ENCODE data around the gene KRTAP4-8.
"Not testable (repeated sequence)": the region's sequence is repeated elsewhere in the genome, so short reads cannot be mapped to it uniquely, and the experiment has no call there.

Gene KRTAP4-8

GRCh38 chr17:41098042-41098441 is at the start of gene KRTAP4-8:
Gene KRTAP4-8 (minus strand): TSS chr17:41098142. CDS start chr17:41098084, 58 bp downstream.
- Histone ChIP-seq H3K27me3 (ENCODE audit: insufficient read depth, low read length) (peaks cover 3% of the 10 kb centered on the region), H3K4me1 (ENCODE audit: insufficient read depth, low read length) (no peaks in the 10 kb centered on the region), H3K9me3 (ENCODE audit: low read length) (no peaks in the 10 kb centered on the region), H3K36me3 (ENCODE audit: insufficient read depth, low read length) (no peaks in the 10 kb centered on the region), H3K4me3 (ENCODE audit: low read length) (no peak within 1 kb of the TSS), H2AFZ (ENCODE audit: low read depth, low read length) (no peak within 1 kb of the TSS)

DNA sequence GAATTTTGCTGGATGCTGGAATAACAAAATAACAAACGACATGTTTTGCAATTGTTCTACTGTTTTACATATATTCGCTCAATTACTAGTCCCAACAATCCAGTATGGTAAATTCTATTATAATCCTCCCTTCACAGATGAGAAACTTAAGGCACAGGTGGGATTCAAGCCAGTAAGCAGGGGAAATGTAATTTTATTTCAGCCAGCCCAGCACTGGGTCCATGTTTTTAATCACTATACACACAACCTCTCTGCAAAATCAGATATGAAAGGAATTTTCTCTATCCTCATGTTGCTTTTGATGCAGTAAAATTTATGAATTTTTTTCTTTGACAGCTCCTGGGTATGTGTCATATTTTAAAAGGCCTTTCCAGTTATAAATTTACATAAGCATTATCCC is 47.3 kb upstream of the KRTAP4-8 start:
- no peaks in the 10 kb centered on the region for H3K36me3 ChIP-seq (ENCODE audit: insufficient read depth, low read length)
- H3K4me3 ChIP-seq (ENCODE audit: low read length): no peak overlapping the region
- H3K4me1 ChIP-seq (ENCODE audit: insufficient read depth, low read length): no peaks in the 10 kb centered on the region
- no peaks in the 10 kb centered on the region for H3K9me3 ChIP-seq (ENCODE audit: low read length)
- no peaks in the 10 kb centered on the region for H3K27me3 ChIP-seq (ENCODE audit: insufficient read depth, low read length)
- H2AFZ ChIP-seq (ENCODE audit: low read depth, low read length): no peak overlapping the region

GRCh38 chr17:41144846-41145245 is 46.9 kb upstream of the KRTAP4-8 start:
- Histone ChIP-seq H3K4me1 (ENCODE audit: insufficient read depth, low read length) (no peaks in the 10 kb centered on the region), H3K27me3 (ENCODE audit: insufficient read depth, low read length) (no peaks in the 10 kb centered on the region), H3K36me3 (ENCODE audit: insufficient read depth, low read length) (no peaks in the 10 kb centered on the region), H3K4me3 (ENCODE audit: low read length) (no peak overlapping the region), H3K9me3 (ENCODE audit: low read length) (no peaks in the 10 kb centered on the region), H2AFZ (ENCODE audit: low read depth, low read length) (no peak overlapping the region)

DNA sequence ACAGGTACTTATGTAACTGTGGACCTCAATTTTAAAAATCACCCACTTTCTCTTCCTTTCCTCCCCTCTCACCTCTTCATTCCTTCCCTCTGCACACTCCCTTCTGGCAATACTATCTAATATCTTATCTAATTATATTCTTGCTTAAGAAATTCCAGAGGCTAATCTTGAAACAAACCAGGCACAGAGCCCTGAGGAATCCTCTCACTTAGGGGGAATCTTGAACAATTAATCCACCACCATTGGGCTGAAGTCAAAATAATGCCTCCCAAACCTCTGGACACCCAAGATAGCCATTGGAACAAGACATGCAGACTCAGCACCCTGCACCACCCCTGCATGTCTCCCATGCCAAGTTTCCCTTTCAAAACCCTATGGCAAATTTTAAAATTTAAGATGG is 43.4 kb upstream of the KRTAP4-8 start:
- H3K9me3 ChIP-seq (ENCODE audit: low read length): no peaks in the 10 kb centered on the region
- H3K4me3 ChIP-seq (ENCODE audit: low read length): no peak overlapping the region
- H3K27me3 ChIP-seq (ENCODE audit: insufficient read depth, low read length): no peaks in the 10 kb centered on the region
- H3K36me3 ChIP-seq (ENCODE audit: insufficient read depth, low read length): no peaks in the 10 kb centered on the region
- H3K4me1 ChIP-seq (ENCODE audit: insufficient read depth, low read length): no peaks in the 10 kb centered on the region
- no peak overlapping the region for H2AFZ ChIP-seq (ENCODE audit: low read depth, low read length)

- Histone ChIP-seq H2AFZ (ENCODE audit: low read depth, low read length) (no peak within 1 kb of the TSS), H3K4me1 (ENCODE audit: insufficient read depth, low read length) (no peaks in the 10 kb centered on the region), H3K36me3 (ENCODE audit: insufficient read depth, low read length) (no peaks in the 10 kb centered on the region), H3K9me3 (ENCODE audit: low read length) (no peaks in the 10 kb centered on the region), H3K4me3 (ENCODE audit: low read length) (no peak within 1 kb of the TSS), H3K27me3 (ENCODE audit: insufficient read depth, low read length) (no peaks in the 10 kb centered on the region)
Measured at GRCh38 chr17:41140360-41141131, 42.6 kb upstream of the KRTAP4-8 start, which contains the start of gene KRTAP4-6. Gene KRTAP4-6 (minus strand): TSS chr17:41140544. CDS start chr17:41140487, 57 bp downstream.

- not testable (repeated sequence) for H3K27me3 ChIP-seq (ENCODE audit: insufficient read depth, low read length); H3K4me1 ChIP-seq (ENCODE audit: insufficient read depth, low read length); H3K4me3 ChIP-seq (ENCODE audit: low read length); H2AFZ ChIP-seq (ENCODE audit: low read depth, low read length); H3K9me3 ChIP-seq (ENCODE audit: low read length); H3K36me3 ChIP-seq (ENCODE audit: insufficient read depth, low read length)
Measured at GRCh38 chr17:41139865-41140264, 41.9 kb upstream of the KRTAP4-8 start.

DNA sequence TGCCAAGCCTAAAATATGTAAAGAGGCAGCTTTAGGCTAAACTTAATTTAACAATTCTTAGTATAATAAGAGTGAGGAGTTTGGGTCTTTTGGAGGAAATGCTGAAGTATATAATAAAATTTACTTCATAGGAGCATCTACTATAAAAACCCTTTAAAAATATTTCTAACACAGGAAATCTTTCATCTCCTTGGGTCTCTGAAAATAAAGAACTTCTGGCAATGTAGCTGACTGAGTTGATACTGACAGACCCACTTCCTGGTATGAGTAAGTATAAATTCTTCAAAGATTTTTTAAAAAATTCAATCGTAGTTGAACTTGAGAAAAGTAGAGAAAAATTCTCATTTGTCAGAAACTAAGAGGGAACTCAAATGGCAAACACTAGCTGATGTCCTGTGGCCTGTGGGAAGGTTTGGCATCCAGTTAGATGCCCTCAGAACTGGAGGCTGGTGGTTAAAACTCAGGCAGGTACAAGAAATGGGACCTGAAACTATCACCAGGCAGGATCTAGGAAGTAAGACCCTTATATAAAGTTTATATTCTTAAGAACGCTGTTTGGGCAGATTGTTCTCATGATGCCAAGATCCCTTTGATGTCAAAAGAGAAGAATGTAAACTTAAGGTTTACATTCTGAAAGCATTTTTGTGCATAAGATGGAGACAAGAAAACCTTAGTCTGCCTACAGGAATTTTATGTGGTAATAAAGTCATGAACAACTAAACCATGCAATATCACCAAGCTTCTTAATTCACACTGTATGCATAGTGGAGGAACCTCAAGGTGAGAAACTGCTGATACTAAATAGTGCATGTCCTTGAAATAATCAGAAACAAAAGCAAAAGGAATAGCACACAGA is 36.2 kb upstream of the KRTAP4-8 start:
- Histone ChIP-seq H3K36me3 (ENCODE audit: insufficient read depth, low read length) (no peaks in the 10 kb centered on the region), H3K4me1 (ENCODE audit: insufficient read depth, low read length) (no peaks in the 10 kb centered on the region), H3K4me3 (ENCODE audit: low read length) (no peak overlapping the region), H2AFZ (ENCODE audit: low read depth, low read length) (no peak overlapping the region), H3K9me3 (ENCODE audit: low read length) (no peaks in the 10 kb centered on the region), H3K27me3 (ENCODE audit: insufficient read depth, low read length) (no peaks in the 10 kb centered on the region)

DNA sequence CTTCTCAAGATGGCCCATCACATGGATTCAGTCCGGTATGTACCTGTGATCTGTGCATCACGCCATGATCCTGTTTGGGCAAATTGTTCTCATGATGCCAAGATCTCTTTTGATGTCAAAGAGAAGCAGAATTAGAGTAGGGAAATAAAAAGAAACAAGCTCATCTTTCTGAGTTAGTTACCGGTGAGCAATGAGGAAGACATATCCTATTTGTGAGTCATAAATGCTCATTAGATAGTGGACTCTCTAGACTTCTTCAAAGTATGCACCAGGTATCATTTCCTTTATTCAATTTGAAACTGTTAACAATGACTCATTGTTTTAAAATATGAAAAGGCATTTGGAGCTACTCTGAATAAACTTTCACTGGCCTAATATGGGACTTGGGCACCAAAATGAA is 34.0 kb upstream of the KRTAP4-8 start:
- Histone ChIP-seq H3K27me3 (ENCODE audit: insufficient read depth, low read length) (no peaks in the 10 kb centered on the region), H3K36me3 (ENCODE audit: insufficient read depth, low read length) (no peaks in the 10 kb centered on the region), H3K4me3 (ENCODE audit: low read length) (no peak overlapping the region), H3K9me3 (ENCODE audit: low read length) (no peaks in the 10 kb centered on the region), H3K4me1 (ENCODE audit: insufficient read depth, low read length) (no peaks in the 10 kb centered on the region), H2AFZ (ENCODE audit: low read depth, low read length) (no peak overlapping the region)

GRCh38 chr17:41127371-41127770 is 29.4 kb upstream of the KRTAP4-8 start:
- no peak overlapping the region for H2AFZ ChIP-seq (ENCODE audit: low read depth, low read length)
- no peaks in the 10 kb centered on the region for H3K4me1 ChIP-seq (ENCODE audit: insufficient read depth, low read length)
- H3K4me3 ChIP-seq (ENCODE audit: low read length): no peak overlapping the region
- no peaks in the 10 kb centered on the region for H3K36me3 ChIP-seq (ENCODE audit: insufficient read depth, low read length)
- no peaks in the 10 kb centered on the region for H3K9me3 ChIP-seq (ENCODE audit: low read length)
- H3K27me3 ChIP-seq (ENCODE audit: insufficient read depth, low read length): no peaks in the 10 kb centered on the region

DNA sequence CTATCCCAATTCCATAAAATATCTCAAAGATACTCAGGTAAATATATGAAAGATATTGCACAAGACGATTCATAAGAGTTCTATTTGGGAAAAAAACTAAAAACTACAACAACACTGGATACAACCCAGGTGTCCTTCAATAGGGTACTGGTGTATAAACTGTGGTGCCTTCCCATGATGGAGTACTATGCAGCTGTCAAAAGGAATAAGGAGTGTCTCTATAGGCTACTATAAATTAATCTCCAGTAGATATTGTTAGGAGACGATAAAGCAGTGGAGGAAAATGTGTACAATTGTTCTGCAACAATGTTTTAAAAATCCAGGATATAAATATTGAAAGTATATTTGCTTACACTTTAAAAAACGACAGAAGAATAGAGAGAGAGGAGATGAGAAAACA is 28.5 kb upstream of the KRTAP4-8 start:
- Histone ChIP-seq H3K27me3 (ENCODE audit: insufficient read depth, low read length) (no peaks in the 10 kb centered on the region), H3K36me3 (ENCODE audit: insufficient read depth, low read length) (no peaks in the 10 kb centered on the region), H2AFZ (ENCODE audit: low read depth, low read length) (no peak overlapping the region), H3K4me1 (ENCODE audit: insufficient read depth, low read length) (no peaks in the 10 kb centered on the region), H3K9me3 (ENCODE audit: low read length) (no peaks in the 10 kb centered on the region), H3K4me3 (ENCODE audit: low read length) (no peak overlapping the region)

DNA sequence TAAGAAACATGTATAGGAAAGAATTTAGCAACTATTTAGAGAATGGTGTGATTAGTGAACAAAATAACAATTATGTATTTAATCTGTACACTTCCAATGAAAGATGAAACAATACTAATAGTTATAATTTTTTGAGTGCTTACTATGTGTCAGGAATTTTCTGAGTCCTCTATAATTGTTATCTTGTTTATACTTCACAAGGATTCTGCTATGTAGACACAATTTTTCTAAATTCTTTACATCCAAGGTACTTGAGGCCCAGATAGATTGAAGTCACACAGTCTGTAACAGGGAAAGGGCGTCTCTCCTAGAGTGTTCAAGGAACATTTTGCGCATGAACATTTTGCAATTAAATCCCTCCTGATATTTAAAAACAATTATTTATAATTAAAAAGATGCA is 27.1 kb upstream of the KRTAP4-8 start:
- Histone ChIP-seq H2AFZ (ENCODE audit: low read depth, low read length) (no peak overlapping the region), H3K36me3 (ENCODE audit: insufficient read depth, low read length) (no peaks in the 10 kb centered on the region), H3K27me3 (ENCODE audit: insufficient read depth, low read length) (no peaks in the 10 kb centered on the region), H3K9me3 (ENCODE audit: low read length) (no peaks in the 10 kb centered on the region), H3K4me3 (ENCODE audit: low read length) (no peak overlapping the region), H3K4me1 (ENCODE audit: insufficient read depth, low read length) (no peaks in the 10 kb centered on the region)

DNA sequence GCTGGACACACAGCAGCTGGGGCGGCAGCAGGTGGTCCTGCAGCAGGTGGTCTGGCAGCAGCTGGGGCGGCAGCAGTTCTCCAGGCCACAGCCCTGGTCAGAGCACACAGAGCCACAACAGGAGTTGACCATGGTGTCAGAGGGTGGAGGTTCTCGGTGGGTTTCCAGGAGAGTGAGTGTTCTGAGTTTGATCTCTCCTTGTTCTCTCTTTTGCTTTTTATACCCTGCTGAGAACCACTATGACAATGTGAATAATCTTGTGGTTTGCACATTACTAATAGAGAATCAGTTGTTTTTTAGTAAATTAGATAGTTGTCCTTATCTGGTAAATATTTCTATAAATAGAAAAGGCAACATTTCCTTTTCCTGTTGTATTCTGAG is 26.0 kb upstream of the KRTAP4-8 start, which contains the start of gene KRTAP4-12:
Gene KRTAP4-12, minus strand, starts transcription at position 192 of the 381 bp plus-strand sequence. Its CDS starts 60 bp downstream, at position 132.
- not testable (repeated sequence) for H3K9me3 ChIP-seq (ENCODE audit: low read length); H3K36me3 ChIP-seq (ENCODE audit: insufficient read depth, low read length); H3K4me3 ChIP-seq (ENCODE audit: low read length); H2AFZ ChIP-seq (ENCODE audit: low read depth, low read length); H3K27me3 ChIP-seq (ENCODE audit: insufficient read depth, low read length); H3K4me1 ChIP-seq (ENCODE audit: insufficient read depth, low read length)

- not testable (repeated sequence) for H2AFZ ChIP-seq (ENCODE audit: low read depth, low read length); H3K4me1 ChIP-seq (ENCODE audit: insufficient read depth, low read length); H3K36me3 ChIP-seq (ENCODE audit: insufficient read depth, low read length); H3K4me3 ChIP-seq (ENCODE audit: low read length); H3K9me3 ChIP-seq (ENCODE audit: low read length); H3K27me3 ChIP-seq (ENCODE audit: insufficient read depth, low read length)
Measured at GRCh38 chr17:41123292-41123990, 25.5 kb upstream of the KRTAP4-8 start.
